Right renal cortex interstitium (tissue), 3 donors: ENCODE measurements around the gene LRIF1. TPM values are rescaled to one million over a fixed set of nuclear protein-coding genes. Genes with fewer than 3 reads are reported as not detected.
"Not testable (repeated sequence)": the region's sequence is repeated elsewhere in the genome, so short reads cannot be mapped to it uniquely, and the experiment has no call there.

Source experiments
- DNase-seq, 3 donors: peaks; one replicate each; pipeline ENCODE4 v3.0.0-alpha.2; 2013; ENCODE audit warnings: low read depth in 3 of 3, low spot score in 2 of 3
- polyA plus RNA-seq, 3 donors: library from polyadenylated mRNA; unstranded; fragments of 120-200 nt; gene quantifications; one replicate each; pipeline ENCODE4 v1.2.1, GENCODE V29; 2013; ENCODE audit not compliant: insufficient read length in 3 of 3

LRIF1 gene
- 10 to 100 TPM; 18.2 to 19.7 (median 19.5) TPM for polyA plus RNA-seq

DNA sequence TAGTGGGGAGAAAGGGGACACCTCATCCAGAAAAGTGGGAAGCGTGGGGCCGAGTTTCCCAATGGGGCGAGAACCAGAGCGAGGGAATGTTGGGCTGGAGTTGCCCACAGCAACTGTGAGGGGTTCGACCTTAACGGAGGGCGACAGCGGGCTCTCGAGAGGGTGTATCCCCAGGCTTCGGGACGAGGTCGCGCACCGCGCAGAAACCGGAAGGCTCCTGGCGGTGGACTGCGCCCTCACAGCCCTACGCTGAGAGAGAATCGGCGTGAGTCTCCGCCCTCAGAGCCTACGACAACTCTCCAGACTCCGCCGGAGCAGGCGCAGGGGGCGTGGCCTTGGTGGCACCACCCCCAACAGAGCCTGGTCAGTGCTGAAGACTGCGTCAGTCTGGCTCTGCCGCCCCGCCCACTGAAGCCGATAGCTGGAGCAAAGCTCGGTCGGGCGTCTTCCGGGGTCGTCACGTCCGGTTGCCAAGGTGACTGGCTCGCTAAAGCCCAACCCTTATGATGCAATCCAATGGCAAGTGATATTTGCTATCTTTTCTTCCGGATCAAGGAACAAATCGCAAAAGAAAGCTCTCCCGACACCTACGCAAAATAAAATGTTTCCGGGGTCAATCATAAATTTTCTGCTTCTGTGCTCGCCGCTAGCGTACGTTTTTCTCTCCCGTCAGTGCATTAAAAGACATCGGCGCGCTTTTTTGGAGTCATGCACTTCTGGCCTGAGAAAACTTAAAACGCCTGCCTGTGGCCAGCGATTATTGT lies at the start of gene LRIF1:
Gene LRIF1, minus strand, starts transcription at position 232 of the 764 bp plus-strand sequence. CDS start 234 bp downstream, outside the sequence.
- peak; percentile 90 to 95 (median 94) for DNase-seq

GRCh38 chr1:111008031-111008430 lies 44.3 kb upstream of the LRIF1 start:
- DNase-seq: no peak

- DNase-seq: no peak
Measured at GRCh38 chr1:111006556-111006955, 42.8 kb upstream of the LRIF1 start.

DNA sequence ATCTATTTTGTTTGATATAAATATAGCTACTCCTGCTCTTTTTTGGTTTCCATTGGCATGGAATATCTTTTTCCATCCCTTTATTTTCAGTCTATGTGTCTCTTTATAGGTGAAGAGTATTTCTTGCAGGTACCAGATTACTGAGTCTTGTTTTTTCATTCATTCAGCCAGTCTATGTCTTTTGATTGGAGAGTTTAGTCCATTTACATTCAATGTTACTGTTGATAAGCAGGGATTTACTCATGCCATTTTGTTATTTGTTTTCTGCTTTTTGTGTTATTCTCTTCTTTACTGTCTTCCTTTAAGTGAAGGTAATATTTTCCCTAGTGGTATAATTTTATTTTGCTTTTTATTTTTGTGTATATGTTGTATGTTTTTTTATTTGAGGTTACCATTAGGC lies 35.9 kb upstream of the LRIF1 start:
- not testable (repeated sequence) for DNase-seq

DNA sequence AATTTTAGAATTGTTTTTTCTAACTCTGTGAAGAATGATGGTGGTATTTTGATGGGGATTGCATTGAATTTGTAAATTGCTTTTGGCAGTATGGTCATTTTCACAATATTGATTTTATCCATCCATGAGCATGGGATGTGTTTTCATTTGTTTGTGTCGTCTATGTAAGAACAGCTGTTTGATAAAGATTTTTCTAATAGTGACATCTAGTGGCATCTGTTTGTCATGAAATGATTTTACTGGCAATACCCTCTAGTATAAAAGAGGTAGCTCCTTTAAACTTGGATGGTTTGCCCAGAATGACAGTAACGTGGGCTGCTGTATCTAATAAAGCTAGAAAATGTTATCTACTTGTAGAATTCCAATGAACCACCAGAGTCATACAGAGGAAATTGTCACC lies 28.6 kb upstream of the LRIF1 start:
- not testable (repeated sequence) for DNase-seq

DNA sequence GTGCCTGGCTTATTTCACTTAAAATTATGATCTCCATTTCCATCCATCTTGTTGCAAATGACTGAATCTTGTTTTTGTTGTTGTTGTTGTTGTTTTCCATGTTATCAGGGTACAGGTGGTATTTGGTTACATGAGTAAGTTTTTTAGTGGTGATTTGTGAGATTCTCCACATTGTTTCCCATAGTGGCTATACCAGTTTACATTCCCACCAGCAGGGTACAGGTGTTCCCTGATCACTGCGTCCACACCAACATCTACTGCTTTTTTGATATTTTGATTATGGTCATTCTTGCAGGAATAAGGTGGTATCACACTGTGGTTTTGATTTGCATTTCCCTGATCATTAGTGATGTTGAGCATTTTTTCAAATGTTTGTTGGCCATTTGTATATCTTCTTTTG lies 27.6 kb upstream of the LRIF1 start:
- DNase-seq: not testable (repeated sequence)

- no peak for DNase-seq
Measured at GRCh38 chr1:110990541-110990940, 26.8 kb upstream of the LRIF1 start.

DNA sequence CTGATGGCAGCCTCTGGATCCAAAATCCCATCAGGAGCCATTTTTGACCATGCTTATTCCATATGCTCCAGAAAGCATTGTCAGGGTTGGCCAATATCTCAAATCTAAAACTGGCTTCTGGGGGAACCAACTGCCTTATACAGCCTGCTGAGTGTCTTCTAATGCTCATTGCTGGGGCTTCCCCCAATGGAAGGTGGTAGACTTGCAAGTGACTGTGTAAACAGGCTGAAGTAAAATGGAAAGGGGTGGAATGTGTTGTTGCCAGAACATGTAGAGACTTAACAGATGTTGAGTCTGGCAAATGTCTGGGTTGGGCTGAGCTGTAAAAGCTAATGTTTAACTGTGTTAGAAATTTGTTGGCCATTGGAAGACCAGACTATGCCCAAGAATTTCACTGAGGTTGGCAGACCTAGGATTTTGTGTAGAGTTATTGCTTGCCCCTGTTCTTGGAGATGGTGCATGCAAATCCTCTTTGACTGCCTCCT lies 22.7 kb upstream of the LRIF1 start:
- no peak for DNase-seq

GRCh38 chr1:110982320-110982719 lies 18.6 kb upstream of the LRIF1 start:
- no peak for DNase-seq

GRCh38 chr1:110979154-110979553 lies 15.4 kb upstream of the LRIF1 start:
- DNase-seq: no peak

- DNase-seq: no peak
Measured at GRCh38 chr1:110976089-110976488, 12.4 kb upstream of the LRIF1 start.

DNA sequence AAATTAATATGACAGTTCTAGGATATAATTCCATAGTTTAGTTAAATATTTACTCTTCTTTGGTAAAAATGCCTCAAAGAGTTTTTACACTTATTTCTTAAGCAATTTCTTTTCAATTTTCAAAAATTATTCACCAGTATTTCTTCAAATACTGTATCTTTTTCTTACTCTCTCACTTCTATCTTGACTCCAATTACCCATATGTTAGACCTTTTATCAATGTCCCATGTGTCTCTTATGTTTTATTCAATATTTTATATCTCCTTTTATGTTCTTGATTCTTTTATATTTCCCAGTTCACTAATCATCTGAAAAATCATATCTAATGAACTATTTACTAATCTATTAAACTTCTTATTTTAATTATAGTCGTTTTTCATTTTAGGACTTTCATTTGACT lies 11.5 kb upstream of the LRIF1 start:
- DNase-seq: no peak

DNA sequence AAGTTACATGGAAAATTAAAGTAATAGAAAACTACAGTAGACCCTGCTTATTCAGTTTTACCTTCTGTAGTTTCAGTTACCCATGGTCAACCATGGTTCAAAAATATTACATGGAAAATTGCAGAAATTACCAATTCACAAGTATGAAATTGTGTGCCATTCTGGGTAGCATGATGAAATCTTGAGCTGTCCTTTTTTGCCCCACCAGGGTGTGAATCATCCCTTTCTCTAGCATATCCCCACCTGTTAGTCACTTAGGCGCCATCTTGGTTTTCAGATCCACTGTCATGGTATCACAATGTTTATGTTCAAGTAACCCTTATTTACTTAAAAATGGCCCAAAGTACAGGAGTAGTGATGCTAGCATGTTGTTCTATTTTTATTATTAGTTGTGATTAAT lies 3.5 kb upstream of the LRIF1 start:
- DNase-seq: no peak

- no peak for DNase-seq
Measured at GRCh38 chr1:110964455-110964903, 757 bp upstream of the LRIF1 start.

GRCh38 chr1:110962892-110963690 lies 631 bp downstream of the LRIF1 start:
- peak; percentile 27 to 43 (median 36) for DNase-seq

DNA sequence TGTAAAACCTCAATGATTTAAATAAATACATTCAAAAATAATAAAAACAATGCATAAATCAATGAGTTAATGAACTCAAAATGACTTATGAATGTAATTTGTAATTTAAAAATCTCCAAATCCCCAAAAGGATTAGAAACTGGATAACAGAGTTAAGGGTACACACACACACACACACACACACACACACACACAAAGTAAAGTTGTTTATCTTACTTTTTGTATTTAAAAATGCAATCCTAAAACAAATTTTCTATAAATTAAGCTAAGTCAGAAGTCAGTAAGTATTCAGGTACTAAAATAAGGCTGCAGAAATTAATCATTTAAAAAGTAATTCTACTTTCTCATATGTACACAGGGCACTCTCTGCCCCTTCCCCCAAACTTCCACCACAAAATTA lies 1.8 kb downstream of the LRIF1 start:
- no peak for DNase-seq

DNA sequence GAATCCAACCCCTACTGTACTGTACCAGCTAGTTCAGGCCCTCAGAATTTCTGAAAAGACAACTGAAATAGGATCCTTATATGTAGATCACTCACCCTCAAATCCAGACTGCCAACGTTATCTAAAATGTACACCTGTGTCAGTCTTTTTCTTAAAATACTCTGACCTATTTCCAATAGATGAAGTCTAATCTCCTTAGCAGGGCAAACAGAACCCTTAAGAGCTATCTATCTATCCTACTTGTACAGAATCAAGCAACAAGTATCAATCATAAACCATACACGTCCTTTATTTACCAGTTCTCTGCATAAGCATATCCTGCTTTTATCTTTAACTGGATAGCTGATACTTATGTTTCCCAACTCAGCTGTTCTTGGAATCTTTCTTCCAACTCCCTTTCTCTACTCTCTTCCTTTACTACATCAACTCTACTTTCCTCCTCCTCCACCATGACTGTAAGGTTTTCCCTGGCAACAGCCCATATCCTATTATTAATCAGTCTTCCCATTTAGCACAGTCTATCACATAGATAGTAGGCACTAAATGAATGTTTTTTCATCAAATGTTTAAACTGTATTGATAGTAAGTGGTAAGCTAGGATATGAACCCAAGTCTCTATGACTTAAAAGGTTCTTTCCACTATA lies 2.8 kb downstream of the LRIF1 start:
- no peak for DNase-seq

DNA sequence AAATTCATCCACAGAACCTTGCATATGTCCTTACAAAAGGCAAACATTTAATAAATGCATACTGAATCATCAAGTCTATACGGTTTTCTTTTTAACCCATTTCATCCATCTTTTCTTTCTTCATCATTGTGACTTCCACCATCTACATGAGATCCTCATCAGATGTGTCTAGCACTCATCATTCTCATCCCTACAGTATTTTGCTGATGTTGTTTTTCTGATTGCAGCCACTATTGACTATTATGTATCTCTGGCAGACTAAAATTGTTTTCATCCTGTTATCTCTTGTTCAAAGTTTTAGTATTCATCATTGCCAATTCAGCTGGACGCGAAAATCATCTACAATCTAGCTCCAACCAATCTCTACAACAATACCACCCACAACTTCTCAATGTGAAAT lies 5.9 kb downstream of the LRIF1 start:
- DNase-seq: no peak

DNA sequence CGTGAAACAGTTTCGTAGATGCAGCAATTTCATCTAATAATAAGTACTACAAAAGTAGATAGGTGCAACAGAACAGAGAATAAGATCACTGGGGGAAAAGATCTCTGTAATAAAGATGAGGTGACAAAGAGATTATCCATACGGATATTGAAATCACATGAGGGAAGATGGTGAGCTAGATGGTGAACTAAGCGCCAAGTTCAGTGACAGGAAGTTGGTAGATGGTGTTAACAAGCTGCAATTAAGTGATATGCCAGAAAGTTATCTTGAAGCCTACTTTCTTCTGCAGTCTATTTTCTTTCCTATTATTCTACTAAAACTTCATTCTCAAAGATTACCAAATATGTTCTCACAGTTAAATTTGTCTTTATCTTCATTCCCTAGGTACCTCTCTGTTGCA lies 7.1 kb downstream of the LRIF1 start:
- no peak for DNase-seq

- no peak for DNase-seq
Measured at GRCh38 chr1:110953031-110953430, 10.7 kb downstream of the LRIF1 start.

GRCh38 chr1:110952031-110952430 lies 11.7 kb downstream of the LRIF1 start:
- DNase-seq: no peak
